GM12878 (cell line): ENCODE measurements around the gene ADAP1. TPM values are rescaled to one million over a fixed set of nuclear protein-coding genes. Genes with fewer than 3 reads are reported as not detected.

ENCODE experiments used
- ATAC-seq: fragments of 200-7000 bp; cut with Tn5 transposase; 3 replicates; pipeline ENCODE4 v1.9.1; 2020; ENCODE audit warnings: mild to moderate bottlenecking, moderate library complexity
- BruUV-seq: library from RNA; stranded (reverse); fragments of 400-500 nt; replicated peaks from 2 replicates; lab custom pipeline; 2021; lab: Mats Ljungman, UMichigan
- CTCF ChIA-PET: fragments of 300-600 bp; sonication (Branson Sonifier 250); formaldehyde crosslinking; extraction: SDS; loops from one replicate; lab custom pipeline; 2021; ENCODE audit warnings: inconsistent platforms; lab: Yijun Ruan, JAX
- POLR2A ChIA-PET: fragments of 350-600 bp; formaldehyde crosslinking; extraction: SDS; loops from one replicate; lab custom pipeline; 2021; ENCODE audit warnings: inconsistent platforms; lab: Charles Lee
- RAD21 ChIA-PET: fragments of 300-600 bp; sonication (Branson Sonifier 250); formaldehyde crosslinking; loops from one replicate; lab custom pipeline; 2023; ENCODE audit warnings: antibody characterized with exemption; ENCODE audit not compliant: unreplicated experiment; lab: Charles Lee
- SMC1A ChIA-PET: fragments of 300-600 bp; sonication (Branson Sonifier 250); formaldehyde crosslinking; loops from one replicate; lab custom pipeline; 2023; ENCODE audit not compliant: unreplicated experiment, uncharacterized antibody; lab: Charles Lee
- DNase-seq: peaks from one replicate; pipeline ENCODE4 v3.0.0-alpha.2; 2011; ENCODE audit warnings: low read depth, low spot score
- FAIRE-seq: peaks from 3 replicates; lab custom pipeline; 2011; peaks lifted over from hg19 to GRCh38; lab: Jason Lieb, UNC
- H2AFZ ChIP-seq: 2 replicates; pipeline ENCODE4 v1.6.0; 2011; ENCODE audit warnings: low read depth, low read length, control low read depth; ENCODE audit not compliant: control insufficient read depth
- H3K27ac ChIP-seq: 2 replicates; pipeline ENCODE4 v1.5.1; 2011; ENCODE audit warnings: control low read depth; ENCODE audit not compliant: control insufficient read depth, insufficient read depth
- H3K27me3 ChIP-seq, 2 experiments: replicated peaks in 1 of 2; 2 replicates each; pipeline versions ENCODE4 v1.6.0 to v1.6.1; 2011; ENCODE audit warnings: low read length in 1 of 2; ENCODE audit not compliant: control insufficient read depth in 2 of 2, insufficient read depth in 2 of 2
- H3K36me3 ChIP-seq, 2 experiments: 2 replicates each; pipeline ENCODE4 v1.5.1; 2011; ENCODE audit warnings: low read length in 1 of 2; ENCODE audit not compliant: control insufficient read depth in 2 of 2, insufficient read depth in 2 of 2
- H3K4me1 ChIP-seq: 2 replicates; pipeline ENCODE4 v1.6.1; 2011; ENCODE audit warnings: mild to moderate bottlenecking, low read length, moderate library complexity, mixed read lengths; ENCODE audit not compliant: control insufficient read depth, insufficient read depth
- H3K4me2 ChIP-seq: 2 replicates; pipeline ENCODE4 v1.6.0; 2011; ENCODE audit warnings: control low read depth; ENCODE audit not compliant: control insufficient read depth, insufficient read depth
- H3K4me3 ChIP-seq: fragments of 200-600 bp; sonication (generic); 2 replicates; pipeline ENCODE4 v1.5.1; 2016
- H3K79me2 ChIP-seq: 2 replicates; pipeline ENCODE4 v1.6.0; 2011; ENCODE audit warnings: low read length; ENCODE audit not compliant: control insufficient read depth, insufficient read depth
- H3K9ac ChIP-seq: 2 replicates; pipeline ENCODE4 v1.8.0; 2011; ENCODE audit warnings: low read length, control low read depth, mixed read lengths; ENCODE audit not compliant: control insufficient read depth, insufficient read depth
- H3K9me3 ChIP-seq: replicated peaks from 3 replicates; pipeline ENCODE4 v1.5.1; 2011; ENCODE audit warnings: mild to moderate bottlenecking, low read length; ENCODE audit not compliant: control insufficient read depth, insufficient read depth
- H4K20me1 ChIP-seq: 2 replicates; pipeline ENCODE4 v1.6.0; 2011; ENCODE audit not compliant: control insufficient read depth, insufficient read depth
- BCL11A ChIP-seq: IDR thresholded peaks from 2 replicates; pipeline ENCODE4 v1.6.1; 2011; ENCODE audit warnings: low read depth, low read length
- CBX3 ChIP-seq: fragments of 200-600 bp; sonication (generic); IDR thresholded peaks from 2 replicates; pipeline ENCODE4 v1.6.1; 2016; ENCODE audit warnings: low read depth, borderline replicate concordance
- CUX1 ChIP-seq: IDR thresholded peaks from 2 replicates; pipeline ENCODE4 v1.6.1; 2012; ENCODE audit warnings: improper control_type of control experiment, low read depth, low read length; ENCODE audit not compliant: insufficient replicate concordance
- HDAC6 ChIP-seq: fragments of 200-600 bp; sonication (generic); IDR thresholded peaks from one replicate; pipeline ENCODE4 v1.8.0; 2017; ENCODE audit warnings: antibody characterized with exemption; ENCODE audit not compliant: unreplicated experiment
- PBX3 ChIP-seq: IDR thresholded peaks from 2 replicates; pipeline ENCODE4 v1.6.1; 2011; ENCODE audit warnings: mild to moderate bottlenecking, low read depth, low read length, moderate library complexity; ENCODE audit not compliant: insufficient replicate concordance
- RAD21 ChIP-seq: IDR thresholded peaks from 2 replicates; pipeline ENCODE4 v1.6.1; 2011; ENCODE audit warnings: mild to moderate bottlenecking, low read depth, low read length, moderate library complexity; ENCODE audit not compliant: insufficient read depth
- TBL1XR1 ChIP-seq: IDR thresholded peaks from 2 replicates; pipeline ENCODE4 v1.6.1; 2012; ENCODE audit warnings: low read depth, low read length, improper control_type of control experiment
- ZBTB11 ChIP-seq: fragments of 450-650 bp; formaldehyde crosslinking; IDR thresholded peaks from 2 replicates; pipeline ENCODE4 v1.5.0; 2022; ENCODE audit warnings: mild to moderate bottlenecking, missing genetic modification characterization
- WGBS: methylation state at CpG from one replicate; pipeline ENCODE4 v1.1.6; 2016; ENCODE audit warnings: low lambda C conversion rate; ENCODE audit not compliant: insufficient replicate concordance, insufficient coverage; ENCODE audit errors: missing lambda C conversion rate; 5-methylcytosine and 5-hydroxymethylcytosine counted together
- in situ Hi-C: fragments of 300-500 bp; cut with MboI; formaldehyde crosslinking; loops from 9 replicates; pipeline ENCODE4 v1.14.3; 2018; ENCODE audit warnings: mixed read lengths
- intact Hi-C: fragments of 100-400 bp; cut with micrococcal nuclease; formaldehyde crosslinking; loops from one replicate; pipeline ENCODE4 v1.14.2; 2022; ENCODE audit not compliant: unreplicated experiment
- polyA plus RNA-seq, 11 experiments: library from polyadenylated mRNA; depleted of rRNA in 4 of 11; unstranded in 6 of 11; stranded (reverse) in 5 of 11; fragments of >200 nt; fragmentation: Nextera tagmentation in 4 of 11; fragmentation: Illumina TruSeq in 1 of 11; extraction: Ambion mirVana in 4 of 11; extraction: Trizol in 1 of 11; gene quantifications; 1 replicate in 1 of 11; 2 replicates in 10 of 11; pipeline versions ENCODE4 v1.2.1 to v1.2.3, GENCODE V29; 2011 to 2016; ENCODE audit warnings: inconsistent platforms in 2 of 11, missing spikeins in 2 of 11, low read depth in 1 of 11
- total RNA-seq, 4 experiments: library from RNA; depleted of rRNA in 3 of 4; stranded (reverse); fragments of >200 nt in 3 of 4; fragmentation: Illumina TruSeq in 1 of 4; extraction: Trizol in 1 of 4; gene quantifications; 2 replicates each; pipeline versions ENCODE4 v1.2.1 to v1.2.3, GENCODE V29; 2013 to 2021

Gene ADAP1
- total and polyA plus RNA-seq, 10 of the 15 experiments (the other 5 are each of a cell fraction or from before 2014, with no cell fraction given), result 0.22 to 44.2 (median 22.0) TPM; not detected in 1

- TSS peak; percentile 57 for BruUV-seq
- TF ChIP-seq BCL11A, result no peak
- no peak for TF ChIP-seq HDAC6
- TF ChIP-seq CUX1, result peak; percentile 98
- no peak for TF ChIP-seq ZBTB11 (CRISPR knock-in tag)
- TF ChIP-seq RAD21, result no peak
- no peak for TF ChIP-seq CBX3
- TF ChIP-seq TBL1XR1, result no peak
- no peak for TF ChIP-seq PBX3
Measured at GRCh38 chr7:974820-975681, 20.6 kb upstream of the ADAP1 start, which contains the start of gene COX19. TSS of gene COX19 (minus strand) at chr7:975549. CDS start at chr7:975509, 40 bp downstream.

More at GRCh38 chr7:974820-975681, 20.6 kb upstream of the ADAP1 start, which contains the start of gene COX19:
- Histone ChIP-seq H3K4me1 (no peaks in the 10 kb centered on the region), H3K36me3 (peaks cover 7 to 23% of the 10 kb centered on the region in 2 experiments), H3K9me3 (no peaks in the 10 kb centered on the region; the same call in 2 of the 3 replicates), H3K27me3 (no peaks in the 10 kb centered on the region), H3K79me2 (peaks cover 42% of the 10 kb centered on the region), H3K4me3 (peak within 1 kb of the TSS; percentile 78), H3K9ac (peak within 1 kb of the TSS; percentile 89), H3K4me2 (peak within 1 kb of the TSS; percentile 53), H3K27ac (peak within 1 kb of the TSS; percentile 86), H2AFZ (peak within 1 kb of the TSS; percentile 75), H4K20me1 (peaks cover 3% of the 10 kb centered on the region; the same call in 1 of the 2 replicates)
- peak; percentile 87 for ATAC-seq
- intact Hi-C loops, result no loop called here
- ChIA-PET CTCF (interaction anchor here (0.8 to 7.3 kb wide), 8 partner anchors 13 to 201 kb away, joined by 3 to 78 read pairs (median 6); no protein-coding TSS in a partner anchor), SMC1A (interaction anchor here (0.7 to 4.2 kb wide), 5 partner anchors 13 to 102 kb away, joined by 4 to 22 read pairs (median 7); no protein-coding TSS in a partner anchor), RAD21 (interaction anchor here (0.9 to 4.6 kb wide), 12 partner anchors 14 to 163 kb away, joined by 3 to 35 read pairs (median 4); a partner anchor contains a TSS), POLR2A (interaction anchor here (0.8 to 1.7 kb wide), 10 partner anchors 23 to 158 kb away, joined by 3 to 9 read pairs (median 4); partner anchors contain the start of gene GET4)
- in situ Hi-C loops, result no loop called here
- under 1% methylated on average over 69 of the region's 78 CpGs for WGBS
- DNase-seq, result peak; percentile 42
- FAIRE-seq, result no peak
